GM19372 (cell line): ENCODE results near the gene NHERF2.

Experiments used
- ATAC-seq: cut with Tn5 transposase; IDR thresholded peaks from one replicate; pipeline ENCODE4 v1.9.1; 2021; ENCODE audit warnings: mild to moderate bottlenecking, low read depth, moderate library complexity; ENCODE audit not compliant: unreplicated experiment

Gene NHERF2

DNA sequence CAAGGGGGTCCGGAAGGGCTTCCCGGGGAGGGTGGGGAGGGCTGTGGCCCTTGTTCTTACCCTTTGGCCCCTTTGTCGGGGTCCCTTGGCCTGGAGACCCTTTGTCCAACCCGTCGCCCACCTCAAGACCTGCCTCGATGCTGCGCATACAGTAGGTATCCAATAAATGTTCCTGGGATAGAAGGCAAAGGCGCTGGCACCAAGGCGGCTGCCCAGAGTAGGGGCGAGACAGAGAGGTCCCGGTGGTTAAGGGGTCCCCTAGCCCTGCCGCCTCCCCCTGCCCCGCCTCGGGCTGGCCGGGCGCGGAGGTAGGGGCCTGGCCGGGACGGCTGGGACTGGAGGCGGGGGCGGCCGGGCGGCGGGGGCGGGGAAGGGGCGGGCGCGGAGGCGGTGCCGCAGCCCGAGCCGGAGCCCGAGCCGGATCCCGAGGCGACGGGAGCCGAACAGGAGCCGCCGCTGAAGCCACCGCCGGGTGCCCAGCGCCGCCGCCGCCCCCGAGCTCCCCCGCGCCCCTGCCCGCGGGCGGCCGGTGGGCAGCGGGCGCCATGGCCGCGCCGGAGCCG, at the start of gene NHERF2:
TSS of gene NHERF2 (plus strand) at position 442 of the 563 bp plus-strand sequence. CDS start at position 546, 104 bp downstream.
- ATAC-seq: no peak

DNA sequence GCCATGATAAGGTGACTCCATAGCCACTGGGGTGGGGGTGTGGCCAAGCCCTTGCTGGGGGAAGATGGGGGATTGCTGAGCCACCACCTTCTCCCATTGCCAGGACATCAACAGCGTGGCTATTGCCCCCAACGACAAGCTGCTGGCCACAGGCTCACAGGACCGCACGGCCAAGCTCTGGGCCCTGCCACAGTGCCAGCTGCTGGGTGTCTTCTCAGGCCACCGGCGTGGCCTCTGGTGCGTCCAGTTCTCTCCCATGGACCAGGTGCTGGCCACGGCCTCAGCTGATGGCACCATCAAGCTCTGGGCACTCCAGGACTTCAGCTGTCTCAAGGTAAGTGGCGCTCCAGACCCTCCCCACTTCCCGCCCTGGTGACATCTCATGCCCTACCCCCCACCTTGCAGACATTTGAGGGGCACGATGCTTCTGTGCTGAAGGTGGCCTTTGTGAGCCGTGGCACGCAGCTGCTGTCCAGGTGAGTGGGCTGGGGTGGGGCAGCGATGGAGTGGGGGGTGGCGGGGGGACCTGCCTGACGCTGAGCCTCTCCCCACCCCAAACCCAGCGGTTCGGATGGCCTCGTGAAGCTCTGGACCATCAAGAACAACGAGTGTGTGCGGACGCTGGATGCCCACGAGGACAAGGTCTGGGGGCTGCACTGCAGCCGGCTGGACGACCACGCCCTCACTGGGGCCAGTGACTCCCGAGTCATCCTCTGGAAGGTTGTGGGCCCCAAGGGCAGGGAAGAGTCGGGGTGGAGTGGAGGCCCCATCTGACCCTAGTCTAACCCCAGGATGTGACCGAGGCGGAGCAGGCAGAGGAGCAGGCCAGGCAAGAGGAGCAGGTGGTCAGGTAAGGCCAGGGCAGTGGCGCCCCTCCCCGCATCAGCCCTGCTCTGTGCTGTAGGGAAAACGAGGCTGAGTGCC, 49.5 kb upstream of the NHERF2 start:
- no peak for ATAC-seq

DNA sequence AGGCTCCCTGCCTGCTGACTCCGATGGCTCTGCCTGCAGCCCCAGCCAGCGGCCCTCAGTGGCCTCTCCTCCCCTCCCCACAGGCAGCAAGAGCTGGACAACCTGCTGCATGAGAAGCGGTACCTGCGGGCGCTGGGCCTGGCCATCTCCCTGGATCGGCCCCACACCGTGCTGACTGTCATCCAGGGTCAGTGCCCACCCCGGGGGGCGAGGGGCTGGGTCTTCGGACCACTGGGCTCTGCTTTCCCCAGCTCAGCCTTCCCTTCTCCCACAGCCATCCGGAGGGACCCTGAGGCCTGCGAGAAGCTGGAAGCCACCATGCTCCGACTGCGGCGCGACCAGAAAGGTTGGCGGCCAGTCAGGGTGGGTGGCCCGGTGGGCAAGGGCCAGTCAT, 48.8 kb upstream of the NHERF2 start:
- no peak for ATAC-seq

GRCh38 chr16:1978476-1979120, 48.1 kb upstream of the NHERF2 start:
- ATAC-seq: no peak

DNA sequence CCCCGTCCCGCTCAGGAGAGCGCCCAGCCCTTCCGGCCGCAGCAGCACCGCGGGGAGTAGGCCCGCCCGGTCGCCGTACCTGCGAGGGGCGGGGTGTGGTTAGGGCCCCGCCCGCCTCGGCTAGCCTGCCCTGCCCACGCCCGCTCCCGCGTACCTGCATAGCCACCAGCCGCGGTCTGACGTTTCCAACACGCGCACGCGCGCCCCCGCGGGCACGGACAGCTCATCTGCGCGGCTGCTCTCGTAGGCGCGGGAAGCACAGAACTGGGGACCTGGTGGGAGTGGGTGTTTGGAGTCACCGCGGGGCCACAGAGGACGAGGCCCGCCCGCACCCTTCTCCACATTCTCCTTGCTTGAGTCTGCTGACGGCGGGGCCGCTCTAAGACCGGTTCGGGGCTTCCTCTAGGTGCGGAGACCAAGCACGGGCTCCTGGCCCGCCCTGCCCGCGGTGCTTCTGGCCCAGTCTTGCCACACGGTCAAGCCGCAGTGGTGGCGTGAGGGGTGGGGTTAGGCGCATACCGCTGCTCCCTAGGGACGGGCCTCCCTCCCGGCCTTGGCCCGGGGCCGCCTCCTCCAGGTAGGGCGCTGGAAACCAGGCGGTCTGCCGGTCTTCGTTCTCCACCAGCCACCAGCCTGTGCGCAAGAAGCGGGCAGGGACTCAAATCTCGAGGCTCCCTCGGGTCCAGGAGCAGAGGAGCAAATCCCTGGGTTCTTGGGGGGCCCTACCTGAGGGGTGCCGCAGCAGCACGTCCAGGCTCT, 47.3 kb upstream of the NHERF2 start:
- no peak for ATAC-seq

DNA sequence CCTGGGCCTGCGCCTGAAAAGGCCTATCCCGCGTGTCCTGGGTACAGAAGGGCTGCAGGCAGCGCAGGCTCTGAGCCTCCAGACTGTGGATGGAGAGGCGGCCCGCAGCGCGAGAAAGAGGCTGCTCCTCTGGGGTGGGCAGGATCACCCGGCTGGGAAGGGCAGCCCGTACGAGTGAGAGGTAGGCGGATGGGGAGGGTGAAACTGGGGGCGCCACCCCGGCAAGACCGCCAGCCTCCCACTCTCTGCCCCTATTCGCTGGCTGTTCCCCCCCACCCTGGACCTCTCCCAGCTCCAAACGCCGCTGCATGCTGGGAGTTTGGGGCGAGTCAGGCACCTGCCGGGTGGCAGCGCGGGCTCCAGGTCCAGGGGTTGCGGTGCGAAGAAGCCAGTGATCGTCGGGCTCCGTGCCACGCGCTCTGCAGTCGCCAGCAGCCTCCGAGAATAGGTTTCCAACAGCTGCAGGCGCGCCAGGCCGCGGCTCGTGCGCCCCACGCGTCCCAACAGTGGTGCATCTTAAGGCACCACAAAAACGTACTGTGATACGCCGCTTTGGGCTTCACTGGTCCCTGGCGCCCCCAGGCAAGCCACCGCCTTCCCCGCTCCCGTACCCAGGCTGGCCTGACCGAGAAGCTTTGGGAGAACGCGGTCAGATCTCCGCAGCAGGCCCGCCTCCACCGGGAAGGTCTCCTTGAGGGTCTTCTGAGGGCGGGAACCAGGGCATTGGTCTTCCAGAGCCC, 46.5 kb upstream of the NHERF2 start:
- no peak for ATAC-seq

DNA sequence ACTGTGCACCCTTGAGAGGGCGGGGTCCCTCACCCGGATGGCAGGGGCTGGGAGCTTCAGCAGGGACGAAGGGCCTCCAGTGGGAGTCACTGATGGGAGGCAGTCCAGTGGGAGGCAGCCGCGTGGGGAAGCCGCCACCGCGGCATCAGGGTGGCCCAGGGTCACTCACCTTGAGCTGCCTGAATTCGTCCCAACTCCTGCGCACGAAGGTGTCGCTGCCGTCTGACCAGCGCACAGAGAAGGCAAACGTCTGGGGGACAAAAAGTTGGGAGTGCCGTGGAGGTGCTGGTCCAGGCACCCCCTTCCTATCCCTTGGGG, 46.0 kb upstream of the NHERF2 start:
- ATAC-seq: no peak

GRCh38 chr16:1981398-1981836, 45.3 kb upstream of the NHERF2 start, which contains the start of gene NOXO1:
TSS of gene NOXO1 (minus strand) at chr16:1981469. CDS start at chr16:1981179, 290 bp downstream.
- ATAC-seq: no peak

DNA sequence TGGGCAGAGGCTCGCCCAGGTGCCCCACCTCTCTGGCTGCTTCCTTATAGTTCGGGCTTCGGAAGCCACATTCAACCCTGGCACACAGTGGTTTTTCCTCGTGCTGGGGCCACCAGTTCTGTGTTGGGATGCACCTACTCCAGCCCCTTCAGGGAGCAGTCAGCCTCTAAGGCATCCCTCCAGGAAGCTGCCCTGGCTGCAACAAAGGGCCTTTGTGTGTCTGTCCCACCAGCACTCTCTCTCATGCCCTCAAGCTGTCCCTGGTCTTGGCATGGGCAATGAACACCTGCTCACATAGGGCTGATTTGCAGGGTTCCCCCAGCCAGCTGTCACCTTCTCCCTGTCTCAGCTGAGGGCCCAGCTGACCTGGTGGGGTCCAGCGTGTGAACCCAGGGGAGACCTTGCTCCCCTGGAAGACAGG, 44.7 kb upstream of the NHERF2 start:
- no peak for ATAC-seq

DNA sequence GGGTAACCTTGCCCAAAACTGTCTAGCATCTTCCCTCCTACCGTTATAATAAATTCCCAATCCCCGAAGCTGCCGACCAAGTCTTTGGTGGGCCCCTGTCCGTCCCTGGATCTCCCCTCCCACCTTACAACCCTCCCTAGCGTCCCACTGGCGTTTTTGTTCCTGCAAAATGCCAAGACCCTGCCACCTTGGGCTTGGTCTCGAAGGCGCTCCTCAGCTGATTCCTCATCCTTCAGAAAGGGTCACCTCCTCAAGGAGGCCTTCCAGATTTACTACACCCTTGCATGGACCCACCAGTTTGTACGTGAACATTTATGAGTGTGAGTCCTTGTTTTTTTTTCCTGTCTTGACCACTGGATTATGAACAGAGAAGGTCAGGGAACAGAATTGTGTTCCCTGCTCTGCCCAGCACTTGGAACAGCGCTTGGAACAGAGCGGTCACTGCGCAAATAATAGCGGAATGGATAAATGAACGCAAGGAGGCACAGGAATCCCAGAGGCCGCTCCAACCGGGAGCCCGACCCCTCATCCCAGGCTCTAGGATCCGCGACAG, 43.6 kb upstream of the NHERF2 start:
- ATAC-seq: no peak

DNA sequence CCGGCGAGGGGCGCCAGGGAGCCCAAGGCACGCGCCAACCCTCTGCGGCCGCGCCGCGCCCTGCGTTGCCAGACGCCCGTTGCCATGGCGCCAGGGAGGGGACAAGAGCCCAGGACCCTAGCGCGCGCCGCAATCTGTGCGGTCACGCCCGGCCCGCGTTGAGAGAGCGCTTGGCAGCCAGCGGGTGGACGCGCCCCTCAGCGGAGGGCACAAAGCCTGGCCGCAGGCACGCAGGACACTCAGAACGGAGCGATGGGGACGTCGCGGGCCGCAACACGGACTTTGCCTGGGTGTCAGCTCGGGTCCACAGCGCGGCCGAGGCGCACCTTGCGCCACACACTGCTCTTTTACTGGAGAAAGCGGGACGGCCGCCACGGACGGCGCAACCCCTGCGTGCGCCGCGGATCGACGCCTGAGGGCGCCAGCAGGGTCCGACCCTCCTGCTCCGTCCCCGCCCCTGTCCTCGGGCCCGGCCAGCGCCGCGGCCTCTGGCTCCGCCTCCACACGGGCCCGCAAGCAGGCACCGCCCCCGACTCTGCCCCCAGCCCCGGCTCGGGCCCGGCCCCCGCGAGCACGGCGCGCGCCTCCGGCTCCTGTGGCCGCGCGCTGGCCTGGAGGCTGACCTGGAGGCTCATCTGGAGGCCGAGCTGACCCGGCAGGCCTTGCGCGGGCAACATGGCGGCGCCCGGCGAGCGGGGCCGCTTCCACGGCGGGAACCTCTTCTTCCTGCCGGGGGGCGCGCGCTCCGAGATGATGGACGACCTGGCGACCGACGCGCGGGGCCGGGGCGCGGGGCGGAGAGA, 43.0 kb upstream of the NHERF2 start, which contains the start of gene GFER:
TSS of gene GFER (plus strand) at position 650 of the 803 bp plus-strand sequence. CDS start at position 676, 26 bp downstream.
- peak; percentile 85 for ATAC-seq

GRCh38 chr16:1984347-1985225, 42.1 kb upstream of the NHERF2 start:
- ATAC-seq: no peak

GRCh38 chr16:1985466-1986150, 41.1 kb upstream of the NHERF2 start:
- no peak for ATAC-seq

- no peak for ATAC-seq
Observed at GRCh38 chr16:1987198-1987597, 39.5 kb upstream of the NHERF2 start.

GRCh38 chr16:1989209-1990100, 37.2 kb upstream of the NHERF2 start, which contains the start of gene SYNGR3:
TSS of gene SYNGR3 (plus strand) at chr16:1989970. CDS start at chr16:1990103, 133 bp downstream.
- no peak for ATAC-seq

DNA sequence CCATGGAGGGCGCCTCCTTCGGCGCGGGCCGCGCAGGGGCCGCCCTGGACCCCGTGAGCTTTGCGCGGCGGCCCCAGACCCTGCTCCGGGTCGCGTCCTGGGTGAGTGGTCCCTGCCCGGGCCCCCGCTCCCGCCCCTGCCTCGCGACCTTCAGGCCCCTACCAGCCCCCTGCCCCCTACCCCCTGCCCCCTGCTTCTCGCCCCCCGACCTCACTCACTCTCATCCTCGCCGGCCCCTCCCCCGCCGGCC, 36.7 kb upstream of the NHERF2 start:
- no peak for ATAC-seq
